HG02938 (cell line): ENCODE results near the gene CALCR.
"Not testable (repeated sequence)": the region's sequence is repeated elsewhere in the genome, so short reads cannot be mapped to it uniquely, and the experiment has no call there.

Experiments used
- ATAC-seq: cut with Tn5 transposase; IDR thresholded peaks from one replicate; pipeline ENCODE4 v1.9.1; 2021; ENCODE audit warnings: mild to moderate bottlenecking, moderate library complexity; ENCODE audit not compliant: unreplicated experiment

CALCR gene

DNA sequence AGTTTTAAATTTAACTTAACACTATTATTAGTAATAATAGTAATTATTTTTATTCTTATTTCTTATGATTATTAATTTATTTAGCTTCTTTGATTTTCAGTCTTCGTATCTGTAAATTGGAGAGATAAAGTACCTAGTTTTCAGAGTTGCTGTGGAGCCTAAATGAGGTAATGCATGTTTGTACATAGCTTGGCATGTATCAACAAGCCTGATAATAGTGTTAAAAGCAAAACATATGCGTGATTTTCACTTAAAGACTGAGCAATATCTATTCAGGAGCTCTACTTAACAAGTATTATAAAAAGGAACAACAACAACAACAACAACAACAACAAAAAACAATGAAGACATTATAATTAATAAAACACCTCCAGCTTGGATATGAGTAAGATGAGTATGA, 12.4 kb downstream of the CALCR start:
- no peak for ATAC-seq

DNA sequence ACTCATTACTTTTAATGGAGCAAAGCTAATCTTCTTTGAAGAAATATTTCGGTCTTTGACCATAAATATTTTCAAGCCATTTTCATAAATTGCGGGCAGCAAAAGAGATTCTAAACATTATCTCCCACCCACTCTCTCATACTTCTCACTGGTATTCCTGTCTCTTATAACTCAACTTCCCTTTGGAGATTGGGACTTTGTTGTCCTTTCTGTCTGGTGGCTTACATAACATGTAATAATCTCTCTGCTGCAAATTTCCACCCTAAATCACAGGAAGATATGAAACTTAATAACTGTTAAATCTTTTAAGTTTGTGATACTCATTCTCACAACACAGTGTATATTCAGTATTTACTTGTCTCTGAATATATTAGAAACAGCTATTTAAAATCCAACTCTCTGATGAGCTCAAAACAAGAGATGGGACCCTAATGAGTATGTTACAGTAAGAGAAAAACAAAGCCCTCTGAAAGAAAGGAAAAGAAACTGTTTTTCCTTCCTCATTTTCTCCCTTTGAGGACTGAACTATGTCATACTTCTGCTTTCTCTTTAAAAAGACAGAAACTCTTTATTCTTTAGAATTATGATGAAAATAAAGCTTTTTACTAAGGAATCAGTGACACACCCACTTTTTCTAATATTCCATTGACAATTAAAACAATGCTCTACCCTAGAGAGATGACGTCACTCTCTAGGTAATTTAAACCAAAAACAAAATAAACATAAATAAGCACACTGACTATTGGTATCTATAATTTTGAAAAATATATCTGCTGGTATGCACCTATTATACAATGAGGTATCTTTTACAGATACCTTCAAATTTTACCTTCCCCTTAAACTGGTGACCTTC, 14.7 kb downstream of the CALCR start:
- no peak for ATAC-seq

DNA sequence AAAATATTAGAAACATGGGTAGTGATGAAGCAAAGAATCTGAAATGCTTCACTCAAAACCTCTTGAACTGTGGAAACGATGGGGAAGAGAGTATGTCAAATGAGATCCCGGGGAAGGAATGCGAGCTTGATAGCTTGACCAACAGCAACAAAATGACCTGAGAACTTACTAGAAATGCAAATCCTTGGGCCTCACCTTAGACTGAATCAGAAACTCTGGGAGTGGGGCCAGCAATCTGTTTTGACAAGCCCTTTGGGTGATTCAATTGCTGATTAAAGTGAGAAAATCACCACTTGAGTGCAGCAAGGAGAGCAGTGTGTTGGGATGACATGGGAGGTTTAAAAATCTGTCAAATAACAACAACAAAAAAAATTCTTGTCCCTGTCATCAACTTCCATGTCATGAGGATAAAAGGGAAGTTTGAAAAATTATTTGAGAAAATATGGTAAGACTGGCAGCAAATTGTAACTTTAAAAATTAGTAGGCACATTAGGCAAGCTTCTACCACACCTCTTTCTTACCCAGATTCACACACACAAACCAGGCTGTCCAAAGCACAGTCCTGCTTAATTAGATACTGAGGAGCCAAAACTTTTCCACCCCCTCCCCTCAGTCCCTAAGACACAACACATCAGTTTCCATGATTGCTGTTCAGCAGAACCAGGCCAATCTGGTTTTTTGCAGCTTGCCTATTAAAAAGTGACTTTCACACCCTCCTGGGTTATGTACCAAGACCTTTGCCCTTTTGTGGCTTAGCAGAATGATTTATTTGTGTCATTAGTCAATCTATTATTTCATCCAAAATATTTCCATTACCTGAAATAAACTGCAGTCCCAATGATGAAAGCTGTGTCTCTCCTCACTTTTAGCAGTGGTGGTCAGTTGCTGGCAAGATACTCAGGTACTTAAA, 15.6 kb downstream of the CALCR start:
- no peak for ATAC-seq

DNA sequence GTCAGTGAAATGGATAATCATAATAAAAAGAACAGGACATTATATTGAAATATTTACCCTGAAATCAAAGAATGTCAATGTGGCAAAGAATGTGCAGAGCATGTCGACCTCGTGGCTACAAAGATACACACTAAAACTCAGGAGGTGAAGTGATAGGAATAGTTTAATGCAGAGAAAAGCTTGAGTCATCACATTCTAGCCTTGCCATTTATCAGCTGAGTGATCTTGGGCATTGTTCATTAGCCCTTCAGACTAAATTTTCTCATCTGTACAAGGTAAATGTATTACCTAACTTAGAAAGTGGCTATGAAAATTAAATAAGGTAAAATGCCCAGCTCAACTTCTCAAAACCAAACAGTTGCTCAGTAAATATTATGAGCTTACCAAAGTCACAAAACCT, 22.6 kb downstream of the CALCR start:
- no peak for ATAC-seq

DNA sequence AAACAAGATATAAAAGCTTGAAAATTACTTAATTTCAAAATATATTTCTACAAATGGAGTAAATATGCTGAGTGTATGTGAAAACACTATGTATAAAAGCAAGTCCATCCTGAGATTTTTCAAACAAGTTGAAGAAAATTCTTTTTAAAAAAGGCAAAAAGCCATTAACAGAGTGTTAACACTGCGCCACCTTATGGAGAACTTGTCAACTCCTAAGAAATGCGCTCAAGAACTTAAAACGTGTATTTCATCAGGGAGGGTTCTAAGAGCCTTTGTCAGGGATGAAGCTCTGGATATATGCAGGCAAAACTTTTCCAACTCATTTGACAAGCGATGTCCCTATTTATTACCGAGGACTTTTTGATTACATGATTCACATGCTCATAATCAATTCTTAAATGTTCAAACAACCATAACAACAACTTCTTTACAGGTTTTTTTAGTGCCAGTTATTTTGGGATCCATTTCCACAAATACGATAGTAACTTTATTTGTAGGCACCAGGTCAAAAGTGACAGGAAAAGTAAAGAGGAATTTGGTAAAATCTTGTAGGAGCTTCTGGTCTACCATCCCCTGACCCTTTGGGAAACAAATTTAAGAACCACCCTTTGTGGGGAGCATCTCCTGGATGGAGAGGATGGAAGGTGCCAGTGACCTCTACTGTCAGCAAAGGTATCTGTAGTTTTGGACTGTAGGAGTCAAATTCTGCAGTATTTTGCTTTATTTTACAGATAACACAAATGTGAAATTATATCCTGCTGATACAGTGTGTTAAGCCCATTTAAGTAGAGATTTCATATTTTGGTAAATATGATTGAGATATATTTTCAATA, 23.2 kb downstream of the CALCR start:
- no peak for ATAC-seq

DNA sequence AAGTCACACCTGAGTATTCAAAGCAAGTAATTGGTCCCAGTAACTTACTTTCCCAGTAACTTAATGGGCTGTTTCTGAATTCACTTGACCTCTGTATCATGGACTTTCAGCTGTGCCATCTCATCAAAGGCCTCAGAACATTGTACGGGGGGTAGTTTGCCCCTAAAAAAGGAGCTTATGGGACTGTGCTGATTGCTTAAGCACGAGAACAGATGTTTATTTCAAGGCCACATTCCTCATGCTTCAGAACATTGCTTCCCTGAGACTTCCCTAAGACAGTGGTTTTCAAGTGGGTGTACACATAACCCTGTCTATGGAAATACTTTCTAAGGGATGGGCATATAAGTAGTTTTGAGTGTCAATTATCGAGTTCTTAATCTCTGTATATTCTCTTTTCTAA, 26.8 kb downstream of the CALCR start:
- ATAC-seq, result no peak

DNA sequence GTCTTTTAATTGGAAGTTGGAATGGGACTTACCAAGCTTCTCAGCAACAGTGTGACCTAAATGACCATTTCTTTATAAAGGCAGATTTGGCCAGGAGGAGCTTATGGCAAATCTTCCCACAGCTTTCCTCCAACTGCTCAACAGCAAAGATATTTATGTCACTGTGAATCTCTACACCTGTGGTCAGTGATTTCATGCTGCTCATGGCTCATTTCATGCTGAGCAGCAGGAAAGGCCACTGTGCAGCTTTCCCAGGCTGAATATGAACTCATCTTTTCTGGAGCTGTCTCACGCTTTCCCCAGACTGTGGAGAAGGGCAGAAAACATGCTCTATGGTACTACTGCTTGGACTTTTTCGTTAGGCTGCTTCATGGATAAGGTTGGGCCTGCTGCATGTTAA, 29.8 kb downstream of the CALCR start:
- no peak for ATAC-seq

DNA sequence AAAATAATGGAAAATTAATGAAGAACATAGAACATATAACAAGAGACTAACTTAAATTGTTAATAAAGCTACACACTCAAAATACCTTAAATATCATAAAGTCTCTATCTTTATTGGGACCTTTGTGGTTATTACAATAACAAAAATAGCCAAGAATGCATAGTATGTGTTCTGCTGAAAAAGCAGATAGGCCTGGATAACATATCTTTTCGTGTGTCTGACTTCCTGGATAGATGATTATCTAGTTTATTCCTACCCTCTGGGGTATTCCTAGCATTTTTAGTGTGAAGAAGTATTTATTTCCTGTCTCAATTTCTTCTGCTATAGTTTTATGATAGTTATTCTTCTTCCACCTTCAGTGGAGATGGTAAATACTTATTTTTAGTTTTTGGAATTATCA, 36.5 kb downstream of the CALCR start:
- no peak for ATAC-seq

DNA sequence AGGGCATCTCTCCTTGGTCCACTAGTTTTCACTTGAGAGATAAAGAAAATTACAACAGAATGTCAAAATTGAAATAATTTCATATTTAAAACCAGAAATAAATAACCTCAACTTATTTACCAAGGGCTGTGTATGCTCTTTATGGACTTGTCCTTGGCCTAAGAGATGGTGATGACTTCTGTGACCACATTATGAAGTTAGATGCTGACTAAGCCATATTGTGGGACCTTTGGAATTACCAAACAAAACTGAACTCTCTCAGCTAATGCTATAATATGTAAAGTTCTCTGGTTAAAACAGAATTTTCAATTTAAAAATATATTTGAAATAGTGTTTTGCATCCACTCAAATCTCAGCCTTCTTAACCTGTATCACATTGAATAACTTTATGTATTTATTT, 38.9 kb downstream of the CALCR start:
- no peak for ATAC-seq

DNA sequence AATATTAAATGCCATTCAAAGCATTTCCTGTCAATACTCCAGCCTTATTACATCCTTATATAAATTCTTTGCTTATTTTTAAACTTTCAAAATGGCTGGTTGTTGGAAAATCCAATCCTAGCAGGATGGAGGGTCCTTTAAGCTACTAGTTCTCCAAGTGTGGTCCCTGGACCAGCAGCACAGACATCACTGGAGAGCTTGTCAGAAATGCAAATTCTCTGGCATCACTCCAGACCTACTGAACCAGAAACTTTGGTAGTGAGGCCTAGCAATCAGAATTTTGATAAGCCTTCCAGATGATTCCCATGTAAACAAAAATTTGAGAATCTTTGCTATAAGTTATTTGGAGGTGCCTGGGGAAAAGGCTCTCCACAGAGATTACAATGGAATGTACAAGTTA, 43.8 kb downstream of the CALCR start:
- no peak for ATAC-seq

DNA sequence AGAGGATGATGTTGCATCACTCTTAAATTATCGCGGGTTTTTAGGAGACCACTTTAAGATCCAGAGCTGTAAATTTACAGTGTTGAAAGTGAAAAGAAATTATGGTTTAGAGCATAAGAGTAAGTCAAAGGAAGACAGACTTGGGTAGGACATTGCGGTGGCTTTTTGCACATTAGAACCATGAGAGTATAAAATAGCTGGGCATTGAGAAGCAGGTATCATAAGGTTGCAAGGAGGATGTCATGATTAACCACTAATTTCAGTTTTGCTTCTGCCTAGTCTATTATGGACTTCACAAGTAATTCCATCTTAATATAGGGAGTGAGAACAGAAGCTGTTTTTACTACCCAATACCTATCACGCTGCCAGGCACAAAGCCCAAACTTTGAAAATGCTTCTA, 57.7 kb downstream of the CALCR start:
- no peak for ATAC-seq

DNA sequence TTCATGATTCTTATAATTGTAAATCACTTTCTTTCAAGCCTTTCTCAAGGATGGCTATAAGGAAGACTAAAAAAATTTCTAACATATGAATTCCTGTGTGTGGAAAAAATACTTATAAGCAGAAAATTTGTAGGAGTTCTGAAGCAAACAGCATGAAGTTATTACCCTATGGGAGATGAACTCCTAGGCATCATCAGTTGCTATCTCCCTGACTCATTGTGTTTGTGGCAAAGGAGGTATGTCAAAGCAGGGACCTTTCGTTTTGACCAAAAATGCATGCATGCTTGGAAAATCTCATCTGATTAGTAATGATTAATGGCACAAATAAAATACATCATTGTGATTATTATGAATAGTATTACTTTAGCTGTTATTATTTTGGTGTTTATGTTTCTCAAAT, 59.4 kb downstream of the CALCR start:
- ATAC-seq, result no peak

DNA sequence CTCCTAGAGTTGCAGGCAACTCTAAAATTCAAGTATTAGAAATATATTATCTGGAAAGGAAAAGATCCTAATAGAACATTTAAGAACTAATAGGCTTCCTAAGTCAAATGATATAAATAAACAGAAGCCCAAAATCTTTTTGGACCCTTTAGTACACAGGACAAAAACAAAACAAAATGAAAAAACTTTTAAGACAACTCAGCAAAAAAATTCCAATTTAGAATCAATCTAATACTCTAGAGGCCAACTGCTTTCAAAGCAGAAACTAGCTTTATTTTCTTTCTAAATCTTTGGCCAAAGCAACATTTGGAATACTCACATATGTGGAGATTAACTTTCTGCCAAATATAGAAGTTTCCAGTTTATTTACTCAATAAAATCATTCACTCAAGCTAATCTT, 65.2 kb downstream of the CALCR start:
- ATAC-seq, result no peak

DNA sequence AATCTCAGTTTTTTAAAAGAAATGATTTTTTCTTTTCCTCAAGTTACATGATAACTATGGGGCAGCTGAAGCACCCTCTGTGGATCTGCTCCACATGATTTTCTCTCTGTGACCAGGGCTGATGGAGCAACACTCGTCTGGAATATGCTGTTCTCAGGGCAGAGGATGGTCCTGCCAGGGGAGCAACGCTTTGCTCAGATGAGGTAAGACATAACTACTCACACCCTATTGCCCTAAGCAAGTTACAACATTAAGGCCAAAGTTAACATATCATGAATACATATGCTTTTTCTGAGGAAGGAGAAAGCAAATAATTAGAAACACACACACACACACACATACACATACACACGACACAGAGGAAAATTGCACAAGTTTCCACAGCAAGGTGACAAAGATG, 71.4 kb downstream of the CALCR start:
- no peak for ATAC-seq

DNA sequence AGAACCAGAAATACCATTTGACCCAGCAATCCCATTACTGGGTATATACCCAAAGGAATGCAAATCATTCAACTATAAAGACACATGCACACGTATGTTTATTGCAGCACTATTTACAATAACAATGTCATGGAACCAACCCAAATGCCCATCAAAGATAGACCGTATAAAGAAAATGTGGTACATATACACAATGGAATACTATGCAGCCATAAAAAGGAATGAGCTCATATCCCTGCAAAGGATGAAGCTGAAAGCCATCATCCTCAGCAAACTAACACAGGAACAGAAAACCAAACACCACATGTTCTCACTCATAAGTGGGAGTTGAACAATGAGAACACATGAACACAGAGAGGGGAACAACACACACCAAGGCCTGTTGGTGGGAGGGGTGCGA, 82.7 kb downstream of the CALCR start:
- ATAC-seq, result not testable (repeated sequence)

DNA sequence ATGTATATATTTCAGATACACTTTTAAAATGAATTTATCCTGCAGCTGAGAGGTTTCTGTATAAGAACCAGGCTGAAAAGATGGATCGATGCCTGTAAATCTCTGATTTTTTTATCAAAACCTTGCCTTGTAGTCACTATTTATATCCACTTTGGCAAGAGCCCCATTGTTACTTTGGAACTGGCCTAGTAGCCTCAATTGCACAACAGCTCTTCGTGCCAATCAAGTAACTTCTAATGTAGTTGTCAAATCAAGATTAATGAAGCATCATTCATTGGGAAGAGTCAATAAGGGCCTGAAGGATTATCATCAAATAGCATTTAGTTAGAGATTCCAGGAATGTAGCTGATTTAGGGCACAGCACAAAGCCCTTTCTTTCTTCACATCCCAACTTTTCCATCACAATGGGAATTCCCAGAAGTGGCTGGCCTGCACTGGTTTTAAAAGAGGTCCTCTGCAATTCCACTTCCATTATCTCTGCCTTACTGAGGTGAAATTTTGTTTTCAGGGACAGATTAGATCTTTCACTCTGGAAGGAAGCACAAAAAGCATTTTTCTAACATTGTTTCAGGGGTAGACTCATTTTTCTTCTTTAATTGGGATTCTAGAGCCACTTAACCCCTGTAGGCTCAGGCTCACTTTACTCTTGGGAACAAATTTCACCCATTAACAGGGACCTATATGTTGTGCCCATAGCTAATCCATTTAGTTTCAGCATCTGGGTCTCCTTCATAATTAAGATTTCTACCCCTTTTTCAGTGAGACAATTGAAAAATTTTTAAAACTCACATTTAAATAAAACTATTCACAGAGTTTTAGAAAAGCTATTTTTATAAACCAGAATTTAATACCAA, 97.8 kb downstream of the CALCR start:
- no peak for ATAC-seq

DNA sequence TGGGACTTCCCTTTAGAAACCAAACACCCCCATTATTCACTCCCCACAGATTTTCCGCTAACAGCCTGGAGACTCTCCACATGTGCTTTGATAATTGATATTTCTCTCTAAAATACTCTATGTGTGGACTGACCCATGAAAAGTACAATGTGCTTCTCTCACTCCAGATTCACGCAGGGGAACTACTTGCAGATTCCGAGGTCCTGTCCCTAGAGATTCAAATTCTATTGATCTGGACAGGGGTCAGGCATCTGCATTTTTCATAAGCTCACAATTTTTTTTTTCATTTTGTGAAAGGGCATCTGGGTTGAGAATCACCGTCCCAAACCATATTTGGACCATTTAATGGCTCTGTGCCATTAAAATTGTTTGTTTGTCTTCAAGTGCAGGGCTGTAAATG, 98.7 kb downstream of the CALCR start:
- ATAC-seq, result no peak

DNA sequence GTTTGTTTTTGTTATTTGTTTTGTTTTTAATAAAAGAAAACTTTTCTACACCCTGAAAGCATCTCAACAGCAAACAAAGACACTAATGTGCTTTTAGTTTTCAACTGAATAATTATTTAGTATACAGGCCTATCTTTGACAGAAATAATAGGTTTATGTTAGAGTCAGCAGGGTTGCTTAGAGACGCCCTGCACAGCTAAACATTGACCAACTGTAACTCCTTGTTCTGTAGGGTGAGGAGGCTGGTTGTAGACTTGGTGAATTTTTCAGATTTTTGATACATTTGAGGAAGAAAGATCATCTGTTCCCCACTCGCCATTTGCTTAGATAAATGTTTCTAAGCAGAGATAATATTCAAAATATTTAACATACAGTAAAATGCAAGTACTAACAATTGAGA, 103.1 kb downstream of the CALCR start:
- ATAC-seq, result no peak

DNA sequence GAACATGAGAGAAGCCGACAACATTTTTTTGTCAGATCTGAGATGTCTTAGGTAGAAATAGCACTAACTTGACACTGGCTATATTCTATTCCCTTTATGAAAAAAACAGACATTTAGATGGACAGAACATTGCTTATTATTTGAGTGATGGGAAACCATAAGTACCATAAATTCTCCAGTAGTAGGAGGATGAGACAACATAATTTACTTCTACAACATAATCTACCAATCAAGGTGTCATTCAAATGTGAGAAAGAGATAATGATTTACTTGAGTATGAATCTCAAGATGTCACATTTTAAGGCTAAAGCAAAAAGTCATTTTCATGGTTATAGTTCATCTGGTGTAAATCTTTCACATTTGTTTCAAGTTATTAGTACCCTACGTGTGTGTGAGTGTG, 110.8 kb downstream of the CALCR start:
- ATAC-seq, result no peak

DNA sequence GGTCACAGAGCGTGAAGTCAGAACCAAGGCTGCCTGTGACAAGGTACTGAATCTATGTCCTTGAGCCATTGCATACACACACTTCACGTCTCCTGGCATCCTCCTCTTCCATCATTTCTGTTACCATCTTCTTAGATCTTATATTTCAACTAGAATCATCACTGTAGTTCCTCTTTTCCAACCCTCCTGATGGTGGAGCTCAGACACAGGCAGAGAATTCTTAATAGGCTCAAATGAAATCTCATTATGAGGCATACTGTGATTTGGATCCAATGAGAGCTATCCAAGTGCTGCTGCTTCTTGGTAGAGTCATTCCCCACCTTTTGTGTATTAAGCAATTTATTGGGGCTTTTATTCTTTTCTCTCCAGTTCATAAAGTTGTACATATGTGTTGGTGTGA, 113.2 kb downstream of the CALCR start:
- ATAC-seq, result no peak
